Activated naive CD4-positive, alpha-beta T cell treated with anti-CD3 and anti-CD28 coated beads for 36 hours (primary cell): ENCODE data around the gene ANKRD29. TPM values are rescaled to one million over a fixed set of nuclear protein-coding genes. Genes with fewer than 3 reads are reported as not detected.

Source experiments
- CTCF ChIA-PET: fragments of 350-600 bp; sonication (Branson Sonifier 250); formaldehyde crosslinking; loops from one replicate; lab custom pipeline; 2021; ENCODE audit warnings: antibody characterized with exemption; lab: Charles Lee
- DNase-seq: peaks from one replicate; pipeline ENCODE4 v3.0.0-alpha.2; 2020
- H3K27ac Mint-ChIP-seq: one replicate; pipeline ENCODE4 v1.8.0; 2021; ENCODE audit warnings: mild to moderate bottlenecking, mixed read lengths
- H3K27me3 Mint-ChIP-seq: one replicate; pipeline ENCODE4 v1.8.0; 2021; ENCODE audit warnings: low read depth, mixed read lengths
- H3K36me3 Mint-ChIP-seq: one replicate; pipeline ENCODE4 v1.8.0; 2021; ENCODE audit warnings: low read depth, mixed read lengths
- H3K4me1 Mint-ChIP-seq: one replicate; pipeline ENCODE4 v1.8.0; 2021; ENCODE audit warnings: low read depth, mixed read lengths
- H3K4me3 Mint-ChIP-seq: one replicate; pipeline ENCODE4 v1.8.0; 2021; ENCODE audit warnings: mild to moderate bottlenecking, moderate library complexity, mixed read lengths
- H3K9me3 Mint-ChIP-seq: one replicate; pipeline ENCODE4 v1.8.0; 2021; ENCODE audit warnings: mixed read lengths
- intact Hi-C: fragments of 100-400 bp; cut with micrococcal nuclease; formaldehyde crosslinking; loops from one replicate; pipeline ENCODE4 v1.15.1; 2023
- total RNA-seq, 2 experiments: library from RNA; stranded (reverse); gene quantifications; one replicate each; pipeline ENCODE4 v1.2.3, GENCODE V29; 2021

ANKRD29 gene
- total RNA-seq, 2 experiments from 2014 or later: not detected

- Mint-ChIP-seq H3K4me1 (no peaks in the 10 kb centered on the region), H3K9me3 (no peaks in the 10 kb centered on the region), H3K27me3 (peaks cover 8% of the 10 kb centered on the region), H3K27ac (no peak overlapping the region), H3K36me3 (no peaks in the 10 kb centered on the region), H3K4me3 (no peak overlapping the region)
- intact Hi-C loops: loop anchor here (2.0 to 5.0 kb wide), 4 partner anchors 111 to 216 kb away; no protein-coding TSS in a partner anchor
- DNase-seq: no peak
- CTCF ChIA-PET: interaction anchor here (1.0 to 5.0 kb wide), 3 partner anchors 18 to 185 kb away, joined by 3 to 60 read pairs (median 7); no protein-coding TSS in a partner anchor
Observed at GRCh38 chr18:23701544-23702064, 38.9 kb upstream of the ANKRD29 start.

DNA sequence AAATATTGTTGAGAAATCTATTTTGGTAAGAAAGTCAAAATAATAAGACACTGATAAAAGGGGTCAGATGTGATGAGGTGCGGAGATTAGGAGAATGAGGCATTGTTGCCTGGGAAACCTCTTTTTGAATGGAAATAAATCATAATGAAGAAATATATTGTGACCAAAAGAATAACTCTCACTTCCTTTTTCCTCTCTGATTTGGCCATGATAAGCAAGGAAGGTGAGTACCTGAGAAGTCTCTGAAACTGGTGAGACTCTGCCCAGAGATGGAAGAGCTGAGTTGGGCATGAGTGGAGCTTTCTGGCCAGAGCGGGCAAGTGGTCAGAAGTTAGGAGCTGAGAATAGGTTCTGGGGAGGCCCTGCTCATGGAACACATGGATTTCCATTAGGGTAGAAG is 38.3 kb upstream of the ANKRD29 start:
- CTCF ChIA-PET: interaction anchor here (5.0 kb wide), 1 partner anchor 76 kb away, joined by 60 read pairs; no protein-coding TSS in a partner anchor
- no peak overlapping the region for H3K27ac Mint-ChIP-seq
- no peaks in the 10 kb centered on the region for H3K4me1 Mint-ChIP-seq
- H3K36me3 Mint-ChIP-seq: no peaks in the 10 kb centered on the region
- no peak for DNase-seq
- H3K9me3 Mint-ChIP-seq: no peaks in the 10 kb centered on the region
- H3K4me3 Mint-ChIP-seq: no peak overlapping the region
- peaks cover 8% of the 10 kb centered on the region for H3K27me3 Mint-ChIP-seq
- intact Hi-C loops: loop anchor here (5.0 kb wide), 2 partner anchors 184 to 216 kb away; no protein-coding TSS in a partner anchor

- H3K9me3 Mint-ChIP-seq: no peaks in the 10 kb centered on the region
- no peaks in the 10 kb centered on the region for H3K36me3 Mint-ChIP-seq
- CTCF ChIA-PET: interaction anchor here (0.5 to 1.2 kb wide), 3 partner anchors 8 to 658 kb away, joined by 3 to 5 read pairs (median 4); no protein-coding TSS in a partner anchor
- H3K27me3 Mint-ChIP-seq: peaks cover 5% of the 10 kb centered on the region
- DNase-seq: no peak
- H3K4me3 Mint-ChIP-seq: no peak overlapping the region
- no peak overlapping the region for H3K27ac Mint-ChIP-seq
- H3K4me1 Mint-ChIP-seq: no peaks in the 10 kb centered on the region
- intact Hi-C loops: no loop called here
Observed at GRCh38 chr18:23694637-23695430, 32.1 kb upstream of the ANKRD29 start.

DNA sequence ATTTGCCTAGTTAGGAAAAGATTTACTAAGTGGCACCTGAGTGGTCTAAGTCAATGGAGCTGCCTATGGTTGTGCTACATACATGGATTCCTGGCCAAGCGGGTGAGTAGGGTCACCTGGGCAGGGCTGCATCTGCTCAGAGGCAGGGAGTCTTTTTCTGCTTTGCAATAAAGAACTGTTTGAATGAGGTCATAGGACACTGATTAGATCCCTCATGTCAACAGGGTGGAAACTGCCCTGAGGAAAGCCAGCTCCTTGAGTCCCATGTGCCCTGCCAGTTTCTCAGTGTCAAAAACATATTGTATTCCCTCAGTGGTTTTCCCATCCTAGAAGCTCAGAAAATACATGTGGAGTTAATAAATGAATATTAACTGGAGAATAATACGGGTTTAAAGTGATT is 31.1 kb upstream of the ANKRD29 start:
- CTCF ChIA-PET: interaction anchor here (0.9 kb wide), 1 partner anchor 9 kb away, joined by 3 read pairs; no protein-coding TSS in a partner anchor
- Mint-ChIP-seq H3K36me3 (no peaks in the 10 kb centered on the region), H3K9me3 (no peaks in the 10 kb centered on the region), H3K27ac (no peak overlapping the region), H3K4me3 (no peak overlapping the region), H3K4me1 (peaks cover 2% of the 10 kb centered on the region), H3K27me3 (peaks cover 8% of the 10 kb centered on the region)
- DNase-seq: no peak
- intact Hi-C loops: no loop called here

GRCh38 chr18:23690505-23691068 is 27.9 kb upstream of the ANKRD29 start:
- no peaks in the 10 kb centered on the region for H3K9me3 Mint-ChIP-seq
- intact Hi-C loops: no loop called here
- H3K4me3 Mint-ChIP-seq: peak overlapping the region; percentile 46
- peaks cover 29% of the 10 kb centered on the region for H3K27me3 Mint-ChIP-seq
- DNase-seq: no peak
- H3K36me3 Mint-ChIP-seq: no peaks in the 10 kb centered on the region
- H3K4me1 Mint-ChIP-seq: peaks cover 5% of the 10 kb centered on the region
- H3K27ac Mint-ChIP-seq: no peak overlapping the region
- CTCF ChIA-PET: interaction anchor here (0.6 kb wide), 1 partner anchor 381 kb away, joined by 4 read pairs; no protein-coding TSS in a partner anchor

DNA sequence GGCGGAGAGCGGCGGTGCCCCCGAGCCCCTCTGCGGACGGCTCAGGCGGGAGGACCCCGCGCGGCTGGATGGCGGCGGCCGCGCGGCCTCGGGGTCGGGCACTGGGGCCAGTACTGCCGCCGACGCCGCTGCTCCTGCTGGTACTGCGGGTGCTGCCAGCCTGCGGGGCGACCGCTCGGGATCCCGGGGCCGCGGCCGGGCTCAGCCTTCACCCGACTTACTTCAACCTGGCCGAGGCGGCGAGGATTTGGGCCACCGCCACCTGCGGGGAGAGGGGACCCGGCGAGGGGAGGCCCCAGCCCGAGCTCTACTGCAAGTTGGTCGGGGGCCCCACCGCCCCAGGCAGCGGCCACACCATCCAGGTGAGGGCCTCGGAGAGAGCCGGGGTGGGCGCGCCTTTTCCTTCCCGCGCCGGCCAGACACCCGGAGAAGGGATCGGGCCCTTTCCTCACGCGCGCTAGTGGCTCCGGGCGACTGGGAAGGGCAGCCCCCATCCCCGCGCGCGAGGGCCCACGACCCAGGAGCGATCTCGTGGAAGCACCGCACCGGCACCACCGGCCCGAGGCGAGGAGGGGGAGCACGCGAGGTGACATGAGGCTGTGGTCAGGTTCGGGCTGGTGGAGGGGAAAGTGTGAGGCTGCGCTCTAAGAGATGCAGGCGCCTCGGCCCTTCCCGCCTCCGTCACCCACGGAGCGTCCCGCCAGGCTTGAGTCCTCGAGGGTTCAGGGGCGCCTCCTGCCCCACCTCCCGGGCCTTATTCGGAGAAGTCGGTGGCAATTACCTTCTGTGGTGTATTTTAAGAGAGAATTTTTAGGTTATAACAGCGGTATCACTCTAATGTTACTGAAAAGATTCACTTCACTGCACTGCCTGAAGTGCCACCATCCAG is 27.1 kb upstream of the ANKRD29 start:
- H3K36me3 Mint-ChIP-seq: no peaks in the 10 kb centered on the region
- peak overlapping the region; percentile 46 for H3K4me3 Mint-ChIP-seq
- no peaks in the 10 kb centered on the region for H3K9me3 Mint-ChIP-seq
- intact Hi-C loops: loop anchor here (1.0 to 5.0 kb wide), 4 partner anchors 28 to 193 kb away; partner anchors contain the start of gene ANKRD29
- no peak overlapping the region for H3K27ac Mint-ChIP-seq
- peaks cover 5% of the 10 kb centered on the region for H3K4me1 Mint-ChIP-seq
- peak; percentile 10 for DNase-seq
- CTCF ChIA-PET: interaction anchor here (0.8 kb wide), 1 partner anchor 15 kb away, joined by 3 read pairs; no protein-coding TSS in a partner anchor
- H3K27me3 Mint-ChIP-seq: peaks cover 30% of the 10 kb centered on the region

GRCh38 chr18:23689031-23689615 is 26.4 kb upstream of the ANKRD29 start, which contains the start of gene LAMA3:
Gene LAMA3 (plus strand): TSS chr18:23689453. CDS start chr18:23689684, 231 bp downstream.
- no peak within 1 kb of the TSS for H3K27ac Mint-ChIP-seq

GRCh38 chr18:23688528-23688927 is 25.8 kb upstream of the ANKRD29 start:
- Mint-ChIP-seq H3K27me3 (peaks cover 31% of the 10 kb centered on the region), H3K4me3 (no peak overlapping the region), H3K27ac (no peak overlapping the region), H3K4me1 (peaks cover 5% of the 10 kb centered on the region), H3K9me3 (no peaks in the 10 kb centered on the region), H3K36me3 (no peaks in the 10 kb centered on the region)
- CTCF ChIA-PET: interaction anchor here (1.4 kb wide), 1 partner anchor 24 kb away, joined by 5 read pairs; no protein-coding TSS in a partner anchor
- no peak for DNase-seq
- intact Hi-C loops: loop anchor here (5.0 kb wide), 2 partner anchors 66 to 191 kb away; no protein-coding TSS in a partner anchor

More at GRCh38 chr18:23689031-23689615, 26.4 kb upstream of the ANKRD29 start, which contains the start of gene LAMA3:
- DNase-seq: peak; percentile 40
- Mint-ChIP-seq H3K9me3 (no peaks in the 10 kb centered on the region), H3K4me1 (peaks cover 5% of the 10 kb centered on the region), H3K27me3 (peaks cover 31% of the 10 kb centered on the region), H3K4me3 (peak within 1 kb of the TSS; percentile 60), H3K36me3 (no peaks in the 10 kb centered on the region)
- CTCF ChIA-PET: interaction anchor here (0.8 to 1.4 kb wide), 2 partner anchors 15 to 24 kb away, joined by 3 to 5 read pairs; no protein-coding TSS in a partner anchor
- intact Hi-C loops: loop anchor here (1.0 to 5.0 kb wide), 4 partner anchors 27 to 192 kb away; partner anchors contain the start of gene ANKRD29

DNA sequence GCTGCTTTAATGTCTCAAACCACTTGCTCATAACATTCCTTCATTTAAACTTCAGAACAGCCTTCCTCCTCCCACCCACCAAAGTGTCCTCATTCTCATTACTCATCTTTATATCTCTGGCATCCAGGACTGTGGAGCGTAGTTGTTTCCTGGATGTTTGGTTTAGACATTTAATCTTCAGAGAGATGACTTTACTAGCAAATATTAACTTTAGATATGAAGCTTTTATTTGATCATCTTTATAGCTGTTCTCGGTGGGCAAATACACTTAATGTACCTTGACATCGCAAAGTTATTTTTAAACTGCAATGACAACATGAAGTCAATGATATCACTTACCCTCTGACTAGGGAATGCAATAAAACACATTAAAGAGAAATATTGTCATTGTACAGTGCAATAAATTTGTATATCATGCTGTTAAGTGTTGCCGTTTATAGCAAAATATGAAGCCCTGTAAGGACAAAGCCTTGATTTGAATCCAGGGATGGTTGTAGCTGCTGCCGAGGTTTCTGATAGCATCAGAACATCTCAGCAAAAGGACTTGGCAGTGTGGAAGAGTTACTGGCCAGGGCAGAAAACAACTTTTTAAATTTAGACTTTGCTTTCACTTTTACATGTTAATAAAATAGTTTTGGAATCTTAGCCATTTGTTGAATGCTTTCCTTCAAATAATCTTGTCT is 21.9 kb upstream of the ANKRD29 start:
- intact Hi-C loops: loop anchor here (5.0 kb wide), 2 partner anchors 62 to 187 kb away; no protein-coding TSS in a partner anchor
- H3K36me3 Mint-ChIP-seq: no peaks in the 10 kb centered on the region
- no peak overlapping the region for H3K27ac Mint-ChIP-seq
- no peak for DNase-seq
- H3K4me3 Mint-ChIP-seq: no peak overlapping the region
- H3K4me1 Mint-ChIP-seq: peaks cover 5% of the 10 kb centered on the region
- H3K27me3 Mint-ChIP-seq: peaks cover 30% of the 10 kb centered on the region
- H3K9me3 Mint-ChIP-seq: no peaks in the 10 kb centered on the region
- CTCF ChIA-PET: no interaction called here

GRCh38 chr18:23683671-23684070 is 21.0 kb upstream of the ANKRD29 start:
- intact Hi-C loops: no loop called here
- DNase-seq: no peak
- Mint-ChIP-seq H3K9me3 (no peaks in the 10 kb centered on the region), H3K27me3 (peaks cover 26% of the 10 kb centered on the region), H3K4me1 (peaks cover under 1% of the 10 kb centered on the region), H3K36me3 (no peaks in the 10 kb centered on the region), H3K27ac (no peak overlapping the region), H3K4me3 (no peak overlapping the region)
- CTCF ChIA-PET: no interaction called here
